ENCODE results near the gene PIM3.

DNA sequence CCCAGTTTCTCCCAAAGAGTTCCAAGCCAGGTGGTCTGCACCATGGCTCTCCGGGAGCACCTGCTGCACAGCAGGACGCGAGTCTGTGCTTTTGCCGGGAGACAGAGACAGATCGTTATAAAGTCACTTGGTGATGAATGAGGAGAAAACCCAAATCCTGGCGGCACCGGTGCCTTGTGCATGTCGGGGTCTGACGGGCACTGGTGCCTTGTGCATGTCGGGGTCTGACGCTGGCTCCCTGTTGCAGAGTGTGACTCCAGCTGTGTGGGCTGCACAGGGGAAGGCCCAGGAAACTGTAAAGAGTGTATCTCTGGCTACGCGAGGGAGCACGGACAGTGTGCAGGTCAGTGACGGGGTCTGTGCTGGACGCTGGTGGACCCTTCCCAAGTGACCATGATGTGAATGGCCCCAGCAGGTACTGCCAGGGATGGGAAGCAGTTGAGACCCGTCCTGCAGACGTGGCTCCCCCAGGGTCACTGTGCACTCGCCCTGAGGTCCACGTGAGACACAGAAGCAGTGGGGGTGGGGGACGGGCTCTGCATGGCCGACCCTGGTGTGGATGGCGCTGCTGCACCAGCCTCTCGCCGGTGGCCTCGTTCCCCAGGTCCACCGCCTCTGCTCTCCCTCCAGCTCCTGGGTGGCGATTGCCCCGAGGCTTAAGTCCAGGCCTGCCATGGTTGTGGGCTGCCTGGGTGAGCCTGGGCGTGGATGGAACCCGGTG, 36.3 kb upstream of the PIM3 start:
- TF ChIP-seq, protein P1, sequence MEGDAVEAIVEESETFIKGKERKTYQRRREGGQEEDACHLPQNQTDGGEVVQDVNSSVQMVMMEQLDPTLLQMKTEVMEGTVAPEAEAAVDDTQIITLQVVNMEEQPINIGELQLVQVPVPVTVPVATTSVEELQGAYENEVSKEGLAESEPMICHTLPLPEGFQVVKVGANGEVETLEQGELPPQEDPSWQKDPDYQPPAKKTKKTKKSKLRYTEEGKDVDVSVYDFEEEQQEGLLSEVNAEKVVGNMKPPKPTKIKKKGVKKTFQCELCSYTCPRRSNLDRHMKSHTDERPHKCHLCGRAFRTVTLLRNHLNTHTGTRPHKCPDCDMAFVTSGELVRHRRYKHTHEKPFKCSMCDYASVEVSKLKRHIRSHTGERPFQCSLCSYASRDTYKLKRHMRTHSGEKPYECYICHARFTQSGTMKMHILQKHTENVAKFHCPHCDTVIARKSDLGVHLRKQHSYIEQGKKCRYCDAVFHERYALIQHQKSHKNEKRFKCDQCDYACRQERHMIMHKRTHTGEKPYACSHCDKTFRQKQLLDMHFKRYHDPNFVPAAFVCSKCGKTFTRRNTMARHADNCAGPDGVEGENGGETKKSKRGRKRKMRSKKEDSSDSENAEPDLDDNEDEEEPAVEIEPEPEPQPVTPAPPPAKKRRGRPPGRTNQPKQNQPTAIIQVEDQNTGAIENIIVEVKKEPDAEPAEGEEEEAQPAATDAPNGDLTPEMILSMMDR (IDR thresholded peaks at IDR 0.05), result no peak
- TF ChIP-seq POLR2A (IDR thresholded peaks at IDR 0.05), result no peak
